CD4-positive, alpha-beta T cell (primary cell): ENCODE data around the gene CROCC. TPM values are rescaled to one million over a fixed set of nuclear protein-coding genes. Genes with fewer than 3 reads are reported as not detected.
"Not testable (repeated sequence)": the region's sequence is repeated elsewhere in the genome, so short reads cannot be mapped to it uniquely, and the experiment has no call there.

ENCODE experiments used
- ATAC-seq: fragments of 200-7000 bp; cut with Tn5 transposase; one replicate; pipeline ENCODE4 v1.10.0; 2022; ENCODE audit warnings: mild to moderate bottlenecking; ENCODE audit not compliant: poor library complexity
- CTCF ChIA-PET: fragments of 350-600 bp; sonication (Branson Sonifier 250); formaldehyde crosslinking; loops from one replicate; lab custom pipeline; 2021; ENCODE audit warnings: antibody characterized with exemption, inconsistent platforms; lab: Charles Lee
- POLR2A ChIA-PET: fragments of 350-600 bp; sonication (Branson Sonifier 250); formaldehyde crosslinking; loops from one replicate; lab custom pipeline; 2021; ENCODE audit warnings: antibody characterized with exemption, inconsistent platforms; lab: Charles Lee
- DNase-seq, 14 experiments: peaks; one replicate each; pipeline ENCODE4 v3.0.0-alpha.2; 2013 to 2020; ENCODE audit warnings: mixed read lengths in 2 of 14
- H3K27ac ChIP-seq, 2 donors: one replicate each; pipeline versions ENCODE4 v1.5.1 to v1.7.0; 2013; ENCODE audit warnings: low read length in 2 of 2, low read depth in 1 of 2, mild to moderate bottlenecking in 1 of 2
- H3K27me3 ChIP-seq, 2 experiments: 1 replicate in 1 of 2; 2 replicates in 1 of 2; pipeline versions ENCODE4 v1.6.1 to v1.7.0; 2013; ENCODE audit warnings: low read length in 2 of 2, control low read depth in 1 of 2, mild to moderate bottlenecking in 1 of 2, moderate library complexity in 1 of 2; ENCODE audit not compliant: insufficient read depth in 2 of 2, control insufficient read depth in 1 of 2
- H3K36me3 ChIP-seq: one replicate; pipeline ENCODE4 v1.6.1; 2013; ENCODE audit warnings: low read length, control low read depth; ENCODE audit not compliant: insufficient read depth
- H3K4me1 ChIP-seq: one replicate; pipeline ENCODE4 v1.6.1; 2013; ENCODE audit warnings: low read length, control low read depth; ENCODE audit not compliant: insufficient read depth
- H3K4me3 ChIP-seq: one replicate; pipeline ENCODE4 v1.5.1; 2013; ENCODE audit warnings: mild to moderate bottlenecking, low read length, moderate library complexity
- H3K9me3 ChIP-seq, 2 experiments: 1 replicate in 1 of 2; 2 replicates in 1 of 2; pipeline versions ENCODE4 v1.6.1 to v1.7.0; 2013; ENCODE audit warnings: low read length in 2 of 2, mild to moderate bottlenecking in 2 of 2, control low read depth in 1 of 2, moderate library complexity in 1 of 2; ENCODE audit not compliant: control insufficient read depth in 1 of 2, insufficient read depth in 1 of 2
- H3K27ac Mint-ChIP-seq: one replicate; pipeline ENCODE4 v1.8.0; 2020; ENCODE audit warnings: mixed read lengths
- H3K27me3 Mint-ChIP-seq: one replicate; pipeline ENCODE4 v1.8.0; 2021; ENCODE audit warnings: mixed read lengths
- H3K36me3 Mint-ChIP-seq: one replicate; pipeline ENCODE4 v1.8.0; 2021; ENCODE audit warnings: low read depth, mixed read lengths
- H3K4me1 Mint-ChIP-seq: one replicate; pipeline ENCODE4 v1.8.0; 2021; ENCODE audit warnings: low read depth, mixed read lengths
- H3K4me3 Mint-ChIP-seq: one replicate; pipeline ENCODE4 v1.8.0; 2020; ENCODE audit warnings: mild to moderate bottlenecking, mixed read lengths
- H3K9me3 Mint-ChIP-seq: one replicate; pipeline ENCODE4 v1.8.0; 2020; ENCODE audit warnings: mixed read lengths
- CTCF ChIP-seq: fragments of 200-600 bp; IDR thresholded peaks from one replicate; pipeline ENCODE4 v1.8.0; 2022; ENCODE audit warnings: antibody characterized with exemption, mild to moderate bottlenecking
- intact Hi-C, 2 experiments: fragments of 100-400 bp; cut with DNase I in 1 of 2; cut with micrococcal nuclease in 1 of 2; formaldehyde crosslinking; loops; one replicate each; pipeline versions ENCODE4 v1.15.1 to v1.9.0; 2023 to 2025; cut with DNase I, micrococcal nuclease
- total RNA-seq, 174 experiments: library from RNA in 2 of 174; stranded (reverse) in 2 of 174; gene quantifications; one replicate each; pipeline ENCODE4 v1.2.3 and lab custom pipeline; 2021 to 2026

Gene CROCC
- total RNA-seq, 2 experiments from 2014 or later = 47.4 to 49.7 TPM

GRCh38 chr1:16952376-16952775, 30.6 kb downstream of the CROCC start:
- ChIA-PET CTCF (interaction anchor here (0.6 to 2.0 kb wide), 8 partner anchors 8 to 106 kb away, joined by 3 to 24 read pairs (median 3); no protein-coding TSS in a partner anchor), POLR2A (interaction anchor here (0.9 to 1.5 kb wide), 7 partner anchors 9 to 340 kb away, joined by 3 to 7 read pairs (median 4); no protein-coding TSS in a partner anchor)
- H3K4me1 ChIP-seq = not testable (repeated sequence)

GRCh38 chr1:16954579-16954978, 32.8 kb downstream of the CROCC start:
- Histone ChIP-seq H3K27ac (no peak overlapping the region), H3K36me3 (peaks cover 7% of the 10 kb centered on the region), H3K9me3 (no peaks in the 10 kb centered on the region), H3K4me1 (peaks cover 7% of the 10 kb centered on the region), H3K4me3 (no peak overlapping the region), H3K27me3 (no peaks in the 10 kb centered on the region)
- intact Hi-C loops = loop anchor here in 1 of 2 experiments (5.0 to 10.0 kb wide), 2 partner anchors 230 to 283 kb away; no protein-coding TSS in a partner anchor
- peaks cover 4% of the 10 kb centered on the region for H3K36me3 Mint-ChIP-seq
- TF ChIP-seq CTCF = no peak
- H3K4me3 Mint-ChIP-seq = no peak overlapping the region
- CTCF ChIA-PET = no interaction called here
- DNase-seq = no peak
- H3K27me3 Mint-ChIP-seq = no peaks in the 10 kb centered on the region
- no peaks in the 10 kb centered on the region for H3K9me3 Mint-ChIP-seq
- H3K27ac Mint-ChIP-seq = no peak overlapping the region
- POLR2A ChIA-PET = no interaction called here
- peaks cover 4% of the 10 kb centered on the region for H3K4me1 Mint-ChIP-seq
- no peak for ATAC-seq

More at GRCh38 chr1:16952376-16952775, 30.6 kb downstream of the CROCC start:
- not testable (repeated sequence) for H3K27ac Mint-ChIP-seq, H3K27me3 ChIP-seq, H3K27ac ChIP-seq, H3K36me3 Mint-ChIP-seq, H3K9me3 ChIP-seq, H3K36me3 ChIP-seq, H3K4me3 ChIP-seq, H3K4me3 Mint-ChIP-seq, H3K4me1 Mint-ChIP-seq, H3K9me3 Mint-ChIP-seq, H3K27me3 Mint-ChIP-seq, DNase-seq, ATAC-seq
- intact Hi-C loops = loop anchor here in 1 of 2 experiments (5.0 to 10.0 kb wide), 2 partner anchors 228 to 285 kb away; no protein-coding TSS in a partner anchor

GRCh38 chr1:16955186-16955585, 33.5 kb downstream of the CROCC start:
- ATAC-seq = no peak
- H3K27me3 ChIP-seq = no peaks in the 10 kb centered on the region
- no peak for TF ChIP-seq CTCF
- no peak overlapping the region for H3K4me3 ChIP-seq
- Mint-ChIP-seq H3K27me3 (no peaks in the 10 kb centered on the region), H3K36me3 (peaks cover 4% of the 10 kb centered on the region), H3K4me3 (no peak overlapping the region), H3K27ac (no peak overlapping the region), H3K9me3 (no peaks in the 10 kb centered on the region), H3K4me1 (peaks cover 5% of the 10 kb centered on the region)
- peaks cover 7% of the 10 kb centered on the region for H3K36me3 ChIP-seq
- peaks cover 9% of the 10 kb centered on the region for H3K4me1 ChIP-seq
- intact Hi-C loops = loop anchor here in 1 of 2 experiments (5.0 to 10.0 kb wide), 2 partner anchors 33 to 230 kb away; partner anchors contain the start of gene CROCC
- H3K27ac ChIP-seq = no peak overlapping the region
- ChIA-PET POLR2A (no interaction called here), CTCF (no interaction called here)
- no peaks in the 10 kb centered on the region for H3K9me3 ChIP-seq
- DNase-seq = no peak

GRCh38 chr1:16956775-16957174, 35.0 kb downstream of the CROCC start:
- ATAC-seq (no peak), DNase-seq (no peak)
- intact Hi-C loops = loop anchor here in 1 of 2 experiments (5.0 to 10.0 kb wide), 2 partner anchors 34 to 232 kb away; partner anchors contain the start of gene CROCC
- H3K27ac ChIP-seq = no peak overlapping the region
- Mint-ChIP-seq H3K27me3 (no peaks in the 10 kb centered on the region), H3K9me3 (no peaks in the 10 kb centered on the region), H3K27ac (no peak overlapping the region), H3K4me3 (no peak overlapping the region), H3K4me1 (peaks cover 9% of the 10 kb centered on the region), H3K36me3 (no peaks in the 10 kb centered on the region)
- no peaks in the 10 kb centered on the region for H3K27me3 ChIP-seq
- H3K4me3 ChIP-seq = no peak overlapping the region
- peaks cover 18% of the 10 kb centered on the region for H3K4me1 ChIP-seq
- POLR2A ChIA-PET = no interaction called here
- CTCF ChIA-PET = no interaction called here
- H3K9me3 ChIP-seq = no peaks in the 10 kb centered on the region
- H3K36me3 ChIP-seq = peaks cover 7% of the 10 kb centered on the region
- no peak for TF ChIP-seq CTCF
